SK-N-MC (cell line): ENCODE data around the gene RYR2.

ENCODE experiments used
- EZH2 ChIP-seq: fragments of 200-600 bp; sonication (generic); IDR thresholded peaks from one replicate; pipeline ENCODE4 v1.6.1; 2017; ENCODE audit warnings: antibody characterized with exemption
- POLR2AphosphoS5 ChIP-seq: IDR thresholded peaks from 2 replicates; pipeline ENCODE4 v1.6.1; 2012; ENCODE audit warnings: mild to moderate bottlenecking, low read depth, low read length, borderline replicate concordance

DNA sequence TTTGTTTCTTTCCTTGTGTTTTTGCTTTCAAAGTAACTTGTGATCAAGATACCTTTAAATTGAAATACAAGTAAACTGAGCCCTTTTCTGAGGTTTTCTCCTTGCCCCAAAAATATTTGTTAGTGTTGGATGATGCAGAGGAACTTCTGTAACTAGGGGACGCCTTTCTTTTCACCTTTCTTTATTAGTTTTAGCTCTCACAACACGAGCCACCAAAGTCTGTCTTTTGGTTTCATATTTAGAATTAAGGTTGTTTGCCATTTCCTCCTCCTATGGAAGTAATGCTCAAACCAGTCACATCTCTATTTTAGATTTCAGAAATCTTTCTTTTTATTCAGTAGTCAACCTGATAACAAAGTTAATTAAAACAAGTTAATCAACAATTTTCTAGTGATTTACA, 727.9 kb downstream of the RYR2 start:
- TF ChIP-seq EZH2: no peak
- no peak for TF ChIP-seq POLR2AphosphoS5
